ENCODE data around the gene MOB3A. TPM values are rescaled to one million over a fixed set of nuclear protein-coding genes. Genes with fewer than 3 reads are reported as not detected.
"Not testable (repeated sequence)": the region's sequence is repeated elsewhere in the genome, so short reads cannot be mapped to it uniquely, and the experiment has no call there.

MOB3A gene
- total and polyA plus RNA-seq, 12 donors = 8.9 to 30.5 (median 15.7) TPM

DNA sequence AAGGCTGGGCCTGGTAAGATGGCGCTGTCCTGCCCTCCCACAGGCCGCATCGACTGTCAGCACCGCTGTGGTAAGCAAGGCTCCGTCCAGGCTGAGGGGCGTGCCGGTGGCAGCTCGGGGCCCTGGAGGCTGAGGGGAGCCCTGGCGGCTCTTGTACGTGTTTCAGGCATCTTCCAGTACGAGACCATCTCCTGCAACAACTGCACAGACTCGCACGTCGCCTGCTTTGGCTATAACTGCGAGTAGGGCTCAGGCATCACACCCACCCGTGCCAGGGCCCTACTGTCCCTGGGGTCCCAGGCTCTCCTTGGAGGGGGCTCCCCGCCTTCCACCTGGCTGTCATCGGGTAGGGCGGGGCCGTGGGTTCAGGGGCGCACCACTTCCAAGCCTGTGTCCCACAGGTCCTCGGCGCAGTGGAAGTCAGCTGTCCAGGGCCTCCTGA is 1.8 kb upstream of the MOB3A start:
- no peak for ATAC-seq
- TF ChIP-seq, protein P1, sequence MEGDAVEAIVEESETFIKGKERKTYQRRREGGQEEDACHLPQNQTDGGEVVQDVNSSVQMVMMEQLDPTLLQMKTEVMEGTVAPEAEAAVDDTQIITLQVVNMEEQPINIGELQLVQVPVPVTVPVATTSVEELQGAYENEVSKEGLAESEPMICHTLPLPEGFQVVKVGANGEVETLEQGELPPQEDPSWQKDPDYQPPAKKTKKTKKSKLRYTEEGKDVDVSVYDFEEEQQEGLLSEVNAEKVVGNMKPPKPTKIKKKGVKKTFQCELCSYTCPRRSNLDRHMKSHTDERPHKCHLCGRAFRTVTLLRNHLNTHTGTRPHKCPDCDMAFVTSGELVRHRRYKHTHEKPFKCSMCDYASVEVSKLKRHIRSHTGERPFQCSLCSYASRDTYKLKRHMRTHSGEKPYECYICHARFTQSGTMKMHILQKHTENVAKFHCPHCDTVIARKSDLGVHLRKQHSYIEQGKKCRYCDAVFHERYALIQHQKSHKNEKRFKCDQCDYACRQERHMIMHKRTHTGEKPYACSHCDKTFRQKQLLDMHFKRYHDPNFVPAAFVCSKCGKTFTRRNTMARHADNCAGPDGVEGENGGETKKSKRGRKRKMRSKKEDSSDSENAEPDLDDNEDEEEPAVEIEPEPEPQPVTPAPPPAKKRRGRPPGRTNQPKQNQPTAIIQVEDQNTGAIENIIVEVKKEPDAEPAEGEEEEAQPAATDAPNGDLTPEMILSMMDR (IDR thresholded peaks at IDR 0.05) = no peak
- H3K36me3 ChIP-seq = peaks cover 0 to 47% (median 17%) of the 10 kb centered on the region in 9 donors
- no peak overlapping the region for H3K4me3 ChIP-seq
- H3K27ac ChIP-seq = no peak overlapping the region
- no peaks in the 10 kb centered on the region for H3K27me3 ChIP-seq
- peaks cover 13 to 42% (median 29%) of the 10 kb centered on the region in 9 donors for H3K4me1 ChIP-seq
- no peaks in the 10 kb centered on the region for H3K9me3 ChIP-seq
- DNase-seq = no peak
- 82% methylated on average over 23 of the region's 23 CpGs for WGBS, 2 donors
- intact Hi-C loops (cut with DNase I) = loop anchor here in 2 of 10 donors (2.0 to 5.0 kb wide), 2 partner anchors 53 to 54 kb away; partner anchors contain the start of gene AP3D1 (in 2 of the 2)

- intact Hi-C loops (cut with DNase I) = loop anchor here in 2 of 10 donors (2.0 to 5.0 kb wide), 2 partner anchors 53 to 55 kb away; partner anchors contain the start of gene AP3D1 (in 2 of the 2)
- ATAC-seq (no peak), DNase-seq (no peak)
- peak overlapping the region in 9 of 10 donors; percentile 37 to 95 (median 58) for H3K4me3 ChIP-seq
- peaks cover 0 to 45% (median 17%) of the 10 kb centered on the region in 9 donors for H3K36me3 ChIP-seq
- peak overlapping the region in 9 of 10 donors; percentile 14 to 73 (median 35) for H3K27ac ChIP-seq
- 28 to 31% methylated on average over 30 of the region's 30 CpGs for WGBS, 2 donors
- H3K27me3 ChIP-seq = no peaks in the 10 kb centered on the region
- H3K4me1 ChIP-seq = peaks cover 13 to 48% (median 34%) of the 10 kb centered on the region in 9 donors
- TF ChIP-seq, protein P1 (IDR thresholded peaks at IDR 0.05) = no peak
- no peaks in the 10 kb centered on the region for H3K9me3 ChIP-seq
Measured at GRCh38 chr19:2097203-2097885, 1.2 kb upstream of the MOB3A start.

- TF ChIP-seq, protein P1 (IDR thresholded peaks at IDR 0.05) = peak in 8 of 9 donors; percentile 13 to 67 (median 44)
- H3K4me1 ChIP-seq = peaks cover 13 to 55% (median 41%) of the 10 kb centered on the region in 9 donors
- H3K36me3 ChIP-seq = peaks cover 0 to 41% (median 17%) of the 10 kb centered on the region in 9 donors
- H3K9me3 ChIP-seq = no peaks in the 10 kb centered on the region
- ATAC-seq = peak; percentile 88 to 94 (median 90)
- WGBS, 2 donors = 0 to 2% methylated on average over 43 to 70 of the region's 70 CpGs
- no peaks in the 10 kb centered on the region for H3K27me3 ChIP-seq
- H3K27ac ChIP-seq = peak within 1 kb of the TSS; percentile 79 to 98 (median 93)
- H3K4me3 ChIP-seq = peak within 1 kb of the TSS; percentile 50 to 95 (median 78)
- peak; percentile 98 to 100 for DNase-seq
- intact Hi-C loops (cut with DNase I) = loop anchor here in 3 of 10 donors (1.0 to 5.0 kb wide), 3 partner anchors 54 to 80 kb away; partner anchors contain the start of gene AP3D1 (in 2 of the 3)
Measured at GRCh38 chr19:2096480-2097202, 515 bp upstream of the MOB3A start, which contains the start of gene IZUMO4. Gene IZUMO4 (plus strand): TSS chr19:2096915. CDS start chr19:2096946, 31 bp downstream.

GRCh38 chr19:2091926-2092525 is 4.1 kb downstream of the MOB3A start:
- ATAC-seq; H3K27me3 ChIP-seq; H3K4me3 ChIP-seq; intact Hi-C loops (cut with DNase I); H3K9me3 ChIP-seq; DNase-seq: not testable (repeated sequence)
- Histone ChIP-seq H3K27ac (peak overlapping the region in 7 of 10 donors; percentile 20 to 97 (median 66)), H3K36me3 (peaks cover 0 to 15% (median 0%) of the 10 kb centered on the region in 9 donors), H3K4me1 (peaks cover 10 to 90% (median 59%) of the 10 kb centered on the region in 9 donors)
- 93 to 94% methylated on average over 13 of the region's 13 CpGs for WGBS, 2 donors

Data from heart right ventricle (tissue), 16 donors.